Hepatocyte (in vitro differentiated cells): ENCODE results near the gene SKAP1.

Experiments
- CTCF ChIP-seq: fragments of 200-600 bp; sonication (generic); IDR thresholded peaks from 2 replicates; pipeline ENCODE4 v1.5.1; 2016; ENCODE audit warnings: antibody characterized with exemption, mild to moderate bottlenecking; ENCODE audit not compliant: poor library complexity
- EZH2 ChIP-seq: fragments of 200-600 bp; sonication (generic); IDR thresholded peaks from 2 replicates; pipeline ENCODE4 v1.6.1; 2016; ENCODE audit warnings: antibody characterized with exemption, mild to moderate bottlenecking, borderline replicate concordance
- EZH2phosphoT487 ChIP-seq: fragments of 200-600 bp; sonication (generic); IDR thresholded peaks from one replicate; pipeline ENCODE4 v1.6.1; 2018; ENCODE audit warnings: antibody characterized with exemption, mild to moderate bottlenecking, low read depth, moderate library complexity; ENCODE audit not compliant: unreplicated experiment, severe bottlenecking

GRCh38 chr17:48246612-48247011 is 183.4 kb downstream of the SKAP1 start:
- TF ChIP-seq CTCF (no peak), EZH2 (no peak), EZH2phosphoT487 (no peak)
